A549 (cell line): ENCODE data around the gene KSR1. TPM values are rescaled to one million over a fixed set of nuclear protein-coding genes. Genes with fewer than 3 reads are reported as not detected.
A peak's percentile ranks its signal among the peaks of the same experiment; 100 is the strongest.

Source experiments
- ATAC-seq, 2 experiments: fragments of 200-7000 bp in 1 of 2; fragments of >200 bp in 1 of 2; cut with Nextera tagmentation in 1 of 2; cut with Tn5 transposase in 1 of 2; 3 replicates each; pipeline versions ENCODE4 v1.8.0 to v1.9.1; 2018 to 2020; ENCODE audit warnings: mild to moderate bottlenecking in 1 of 2, moderate library complexity in 1 of 2
- CTCF ChIA-PET: fragments of 300-600 bp; sonication (Branson Sonifier 250); formaldehyde crosslinking; extraction: SDS; loops from one replicate; lab custom pipeline; 2021; ENCODE audit warnings: antibody characterized with exemption, inconsistent platforms; lab: Yijun Ruan, JAX
- POLR2A ChIA-PET: fragments of 350-600 bp; formaldehyde crosslinking; extraction: SDS; loops from one replicate; lab custom pipeline; 2021; ENCODE audit warnings: antibody characterized with exemption, inconsistent platforms; lab: Yijun Ruan, JAX
- DNase-seq, 2 experiments: peaks; one replicate each; pipeline versions ENCODE4 v3.0.0 to v3.0.0-alpha.2; 2011 to 2016; ENCODE audit warnings: low read depth in 1 of 2, low spot score in 1 of 2
- FAIRE-seq: peaks from 2 replicates; lab custom pipeline; 2011; peaks lifted over from hg19 to GRCh38; lab: Jason Lieb, UNC
- H3K27ac ChIP-seq, 2 experiments: fragments of >200 bp; sonication (Bioruptor Twin); formaldehyde crosslinking; 3 replicates each; pipeline ENCODE4 v1.5.1; 2016 to 2017
- H3K4me1 ChIP-seq: fragments of >200 bp; sonication (Bioruptor Twin); formaldehyde crosslinking; 3 replicates; pipeline ENCODE4 v1.6.1; 2016
- H3K4me2 ChIP-seq: fragments of >200 bp; sonication (Bioruptor Twin); formaldehyde crosslinking; 3 replicates; pipeline ENCODE4 v1.6.1; 2016
- H3K4me3 ChIP-seq: fragments of >200 bp; sonication (Bioruptor Twin); formaldehyde crosslinking; 3 replicates; pipeline ENCODE4 v1.5.1; 2016
- H3K9me3 ChIP-seq: fragments of >200 bp; sonication (Bioruptor Twin); formaldehyde crosslinking; 3 replicates; pipeline ENCODE4 v1.6.1; 2016
- GATA3 ChIP-seq: IDR thresholded peaks from 2 replicates; pipeline ENCODE4 v1.6.1; 2012; ENCODE audit warnings: borderline replicate concordance
- HEYL ChIP-seq: fragments of 250-450 bp; sonication (Bioruptor Pico); IDR thresholded peaks from 2 replicates; pipeline ENCODE4 v1.8.0; 2021; ENCODE audit warnings: mild to moderate bottlenecking, moderate library complexity
- HOXB13 ChIP-seq: fragments of 250-450 bp; sonication (Bioruptor Pico); IDR thresholded peaks from 2 replicates; pipeline ENCODE4 v1.5.0; 2020; ENCODE audit warnings: low read depth, mild to moderate bottlenecking, moderate library complexity
- JUN ChIP-seq, 2 experiments: fragments of >200 bp; sonication (Bioruptor Twin); formaldehyde crosslinking; IDR thresholded peaks; 2 replicates in 1 of 2; 3 replicates in 1 of 2; pipeline ENCODE4 v1.6.1; 2016 to 2017
- KDM1A ChIP-seq: fragments of 200-600 bp; sonication (generic); IDR thresholded peaks from 2 replicates; pipeline ENCODE4 v1.6.1; 2016; ENCODE audit warnings: low read depth, mild to moderate bottlenecking
- MYC ChIP-seq: IDR thresholded peaks from 2 replicates; pipeline ENCODE4 v1.6.1; 2012; ENCODE audit warnings: mild to moderate bottlenecking, inconsistent platforms, low read length, improper control_type of control experiment, borderline replicate concordance
- NFE2L2 ChIP-seq: fragments of 150-350 bp; conservative IDR thresholded peaks from 2 replicates; pipeline ENCODE4 v1.6.1; 2014; ENCODE audit warnings: low read length
- NR3C1 ChIP-seq: fragments of >200 bp; sonication (Bioruptor Twin); formaldehyde crosslinking; IDR thresholded peaks from 3 replicates; pipeline ENCODE4 v1.6.1; 2017
- RNF2 ChIP-seq: fragments of 200-600 bp; sonication (generic); IDR thresholded peaks from 2 replicates; pipeline ENCODE4 v1.6.1; 2016; ENCODE audit warnings: low read depth, mild to moderate bottlenecking, antibody characterized with exemption, moderate library complexity, borderline replicate concordance
- TP53 ChIP-seq: fragments of 250-450 bp; sonication (Bioruptor Pico); IDR thresholded peaks from 2 replicates; pipeline ENCODE4 v1.5.0; 2021; ENCODE audit warnings: mild to moderate bottlenecking, moderate library complexity
- ZFP36 ChIP-seq: fragments of 450-650 bp; IDR thresholded peaks from 2 replicates; pipeline ENCODE4 v1.6.1; 2014; ENCODE audit warnings: borderline replicate concordance; ENCODE audit not compliant: partially characterized antibody
- ZNF302 ChIP-seq: fragments of 250-450 bp; sonication (Bioruptor Pico); IDR thresholded peaks from 2 replicates; pipeline ENCODE4 v1.9.0; 2021; ENCODE audit warnings: inconsistent platforms, mild to moderate bottlenecking, moderate library complexity
- whole genome bisulfite sequencing: methylation state at CpG from one replicate; pipeline ENCODE4 v1.1.6; 2017; ENCODE audit errors: missing lambda C conversion rate; 5-methylcytosine and 5-hydroxymethylcytosine counted together
- polyA plus RNA-seq, 4 experiments: library from polyadenylated mRNA; depleted of rRNA in 3 of 4; stranded (reverse); fragments of >200 nt; fragmentation: RNase III in 1 of 4; extraction: RNeasy Plus Mini Kit Qiagen cat#74134 plus additional on column Dnase treatment in 1 of 4; gene quantifications; 2 replicates in 3 of 4; 3 replicates in 1 of 4; pipeline ENCODE4 v1.2.3, GENCODE V29; 2011 to 2017
- TF ChIP-seq, protein P1 (sequence below): fragments of 150-350 bp; IDR thresholded peaks from 2 replicates; pipeline ENCODE4 v1.6.1; 2014; ENCODE audit warnings: low read depth, mild to moderate bottlenecking, low read length
- TF ChIP-seq, protein P2 (sequence below): fragments of 450-650 bp; IDR thresholded peaks from 2 replicates; pipeline ENCODE4 v1.6.1; 2014; ENCODE audit warnings: antibody characterized with exemption
- TF ChIP-seq, protein P3 (sequence below): IDR thresholded peaks from 2 replicates; pipeline ENCODE4 v1.6.1; 2012; ENCODE audit warnings: low read depth, borderline replicate concordance
- TF ChIP-seq, protein P4 (sequence below): fragments of 250-450 bp; sonication (Bioruptor Pico); IDR thresholded peaks from 2 replicates; pipeline ENCODE4 v1.5.0; 2020; ENCODE audit warnings: low read depth, mild to moderate bottlenecking, moderate library complexity

KSR1 gene
- polyA plus RNA-seq, 2 of the 4 experiments (the other 2 are of a cell fraction): 13.3 to 14.6 TPM

DNA sequence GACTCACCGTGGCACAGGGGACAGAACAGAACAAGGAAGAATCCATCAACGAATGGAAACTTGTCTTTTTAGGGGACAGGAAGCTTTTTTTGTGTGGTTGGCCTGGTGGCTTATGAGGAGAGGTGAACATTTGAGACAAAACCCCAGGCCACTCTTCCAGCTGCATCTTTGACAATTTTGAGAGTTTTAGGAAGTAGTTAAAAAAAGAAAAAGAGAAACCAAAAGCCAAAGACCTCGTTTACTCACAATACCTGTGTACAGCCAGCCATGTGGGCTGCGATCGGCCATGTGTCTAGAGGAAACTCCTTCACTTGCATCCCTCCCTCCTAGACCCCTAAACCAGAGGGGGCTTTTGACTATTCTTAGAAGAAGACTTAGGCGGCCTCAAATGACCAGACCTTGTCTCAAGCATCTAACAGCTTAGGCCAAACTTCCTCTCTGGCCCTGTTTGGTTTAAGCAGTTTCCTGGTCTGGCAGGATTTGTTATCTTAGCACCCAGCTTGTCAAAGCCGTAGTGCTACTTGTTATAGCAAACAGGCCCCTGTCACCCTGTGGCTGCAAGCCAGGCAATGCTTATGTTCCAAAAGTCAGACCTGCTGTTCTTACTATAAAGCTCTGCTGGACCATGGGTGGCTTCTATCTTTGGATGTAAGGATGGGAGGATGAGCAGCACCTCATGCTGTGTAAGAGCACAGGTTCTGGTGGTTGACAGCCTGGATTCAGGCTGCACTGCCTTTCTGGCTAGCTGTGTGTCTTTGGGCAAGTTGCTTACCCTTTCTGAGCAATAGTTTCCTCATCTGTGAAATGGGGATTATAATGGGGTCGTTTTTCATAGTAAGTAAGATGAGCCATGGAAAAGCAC lies 17.7 kb downstream of the KSR1 start:
- ChIA-PET CTCF (interaction anchor here (1.0 to 10.4 kb wide), 11 partner anchors 10 to 238 kb away, joined by 3 to 55 read pairs (median 4); partner anchors contain the start of gene KSR1), POLR2A (no interaction called here)
- WGBS: 61% methylated on average over 8 of the region's 8 CpGs
- peak overlapping the region; percentile 27; the same call in 2 of the 3 replicates for H3K4me2 ChIP-seq
- no peaks in the 10 kb centered on the region for H3K9me3 ChIP-seq
- DNase-seq (no peak), ATAC-seq (no peak), FAIRE-seq (no peak)
- peak overlapping the region in 1 of 2 experiments; percentile 66; a peak in 4 of 6 replicates for H3K27ac ChIP-seq
- peaks cover 38% of the 10 kb centered on the region for H3K4me1 ChIP-seq
- TF ChIP-seq ZFP36 (peak; percentile 52), TP53 (CRISPR knock-in tag) (no peak)
- H3K4me3 ChIP-seq: no peak overlapping the region

DNA sequence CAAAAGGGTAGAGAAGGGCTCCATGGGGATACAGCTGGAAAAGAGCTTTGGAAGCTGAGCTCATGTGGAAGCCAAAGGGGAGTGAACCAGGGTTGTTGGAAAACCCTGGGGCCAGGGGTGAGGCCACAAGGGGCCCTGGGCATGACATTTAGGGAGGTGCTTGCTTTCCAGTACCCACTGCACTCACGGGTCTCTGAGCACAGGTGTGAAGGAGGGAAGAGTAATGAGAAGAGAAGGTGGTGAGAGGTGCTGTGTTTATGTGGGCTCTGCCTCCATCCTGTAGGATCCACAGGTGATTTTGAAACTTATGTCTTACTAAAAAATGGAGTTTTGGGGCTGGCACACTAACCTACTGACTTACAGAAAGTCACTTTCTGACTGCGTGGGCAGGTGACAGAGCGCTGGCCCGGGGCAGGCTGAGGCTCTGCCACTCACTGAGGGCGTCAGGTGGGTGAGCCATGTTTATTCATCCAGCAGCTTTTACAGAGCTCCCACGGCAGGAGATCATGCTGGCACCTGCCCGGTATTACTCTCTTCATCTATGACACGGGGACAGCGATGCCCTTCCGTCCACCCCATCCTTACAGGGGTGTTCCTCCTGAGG lies 18.9 kb downstream of the KSR1 start:
- Histone ChIP-seq H3K9me3 (no peaks in the 10 kb centered on the region), H3K4me3 (no peak overlapping the region), H3K27ac (no peak overlapping the region), H3K4me2 (no peak overlapping the region), H3K4me1 (peaks cover 36% of the 10 kb centered on the region)
- 94% methylated on average over 10 of the region's 10 CpGs for WGBS
- TF ChIP-seq HOXB13 (CRISPR knock-in tag) (no peak), KDM1A (no peak), NR3C1 (no peak), GATA3 (no peak), RNF2 (no peak), TP53 (CRISPR knock-in tag) (no peak), JUN (IDR thresholded peaks at IDR 0.05) (no peak), HEYL (CRISPR knock-in tag) (no peak), NFE2L2 (no peak), MYC (no peak), ZNF302 (CRISPR knock-in tag) (no peak)
- TF ChIP-seq, protein P1, sequence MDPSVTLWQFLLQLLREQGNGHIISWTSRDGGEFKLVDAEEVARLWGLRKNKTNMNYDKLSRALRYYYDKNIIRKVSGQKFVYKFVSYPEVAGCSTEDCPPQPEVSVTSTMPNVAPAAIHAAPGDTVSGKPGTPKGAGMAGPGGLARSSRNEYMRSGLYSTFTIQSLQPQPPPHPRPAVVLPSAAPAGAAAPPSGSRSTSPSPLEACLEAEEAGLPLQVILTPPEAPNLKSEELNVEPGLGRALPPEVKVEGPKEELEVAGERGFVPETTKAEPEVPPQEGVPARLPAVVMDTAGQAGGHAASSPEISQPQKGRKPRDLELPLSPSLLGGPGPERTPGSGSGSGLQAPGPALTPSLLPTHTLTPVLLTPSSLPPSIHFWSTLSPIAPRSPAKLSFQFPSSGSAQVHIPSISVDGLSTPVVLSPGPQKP: no peak
- TF ChIP-seq, protein P2, sequence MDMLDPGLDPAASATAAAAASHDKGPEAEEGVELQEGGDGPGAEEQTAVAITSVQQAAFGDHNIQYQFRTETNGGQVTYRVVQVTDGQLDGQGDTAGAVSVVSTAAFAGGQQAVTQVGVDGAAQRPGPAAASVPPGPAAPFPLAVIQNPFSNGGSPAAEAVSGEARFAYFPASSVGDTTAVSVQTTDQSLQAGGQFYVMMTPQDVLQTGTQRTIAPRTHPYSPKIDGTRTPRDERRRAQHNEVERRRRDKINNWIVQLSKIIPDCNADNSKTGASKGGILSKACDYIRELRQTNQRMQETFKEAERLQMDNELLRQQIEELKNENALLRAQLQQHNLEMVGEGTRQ: no peak
- TF ChIP-seq, protein P3, sequence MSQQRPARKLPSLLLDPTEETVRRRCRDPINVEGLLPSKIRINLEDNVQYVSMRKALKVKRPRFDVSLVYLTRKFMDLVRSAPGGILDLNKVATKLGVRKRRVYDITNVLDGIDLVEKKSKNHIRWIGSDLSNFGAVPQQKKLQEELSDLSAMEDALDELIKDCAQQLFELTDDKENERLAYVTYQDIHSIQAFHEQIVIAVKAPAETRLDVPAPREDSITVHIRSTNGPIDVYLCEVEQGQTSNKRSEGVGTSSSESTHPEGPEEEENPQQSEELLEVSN: no peak
- TF ChIP-seq, protein P4, sequence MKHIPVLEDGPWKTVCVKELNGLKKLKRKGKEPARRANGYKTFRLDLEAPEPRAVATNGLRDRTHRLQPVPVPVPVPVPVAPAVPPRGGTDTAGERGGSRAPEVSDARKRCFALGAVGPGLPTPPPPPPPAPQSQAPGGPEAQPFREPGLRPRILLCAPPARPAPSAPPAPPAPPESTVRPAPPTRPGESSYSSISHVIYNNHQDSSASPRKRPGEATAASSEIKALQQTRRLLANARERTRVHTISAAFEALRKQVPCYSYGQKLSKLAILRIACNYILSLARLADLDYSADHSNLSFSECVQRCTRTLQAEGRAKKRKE (CRISPR knock-in tag): no peak
- ChIA-PET CTCF (interaction anchor here (0.7 to 10.4 kb wide), 7 partner anchors 9 to 124 kb away, joined by 3 to 55 read pairs (median 5); partner anchors contain the start of gene KSR1), POLR2A (no interaction called here)
- FAIRE-seq (no peak), DNase-seq (no peak), ATAC-seq (no peak)
